GM21381 (cell line): ENCODE measurements around the gene DNAJB12.
"Not testable (repeated sequence)": the region's sequence is repeated elsewhere in the genome, so short reads cannot be mapped to it uniquely, and the experiment has no call there.

ENCODE experiments used
- ATAC-seq: cut with Tn5 transposase; IDR thresholded peaks from one replicate; pipeline ENCODE4 v1.9.1; 2021; ENCODE audit warnings: mild to moderate bottlenecking, moderate library complexity; ENCODE audit not compliant: unreplicated experiment

Gene DNAJB12

DNA sequence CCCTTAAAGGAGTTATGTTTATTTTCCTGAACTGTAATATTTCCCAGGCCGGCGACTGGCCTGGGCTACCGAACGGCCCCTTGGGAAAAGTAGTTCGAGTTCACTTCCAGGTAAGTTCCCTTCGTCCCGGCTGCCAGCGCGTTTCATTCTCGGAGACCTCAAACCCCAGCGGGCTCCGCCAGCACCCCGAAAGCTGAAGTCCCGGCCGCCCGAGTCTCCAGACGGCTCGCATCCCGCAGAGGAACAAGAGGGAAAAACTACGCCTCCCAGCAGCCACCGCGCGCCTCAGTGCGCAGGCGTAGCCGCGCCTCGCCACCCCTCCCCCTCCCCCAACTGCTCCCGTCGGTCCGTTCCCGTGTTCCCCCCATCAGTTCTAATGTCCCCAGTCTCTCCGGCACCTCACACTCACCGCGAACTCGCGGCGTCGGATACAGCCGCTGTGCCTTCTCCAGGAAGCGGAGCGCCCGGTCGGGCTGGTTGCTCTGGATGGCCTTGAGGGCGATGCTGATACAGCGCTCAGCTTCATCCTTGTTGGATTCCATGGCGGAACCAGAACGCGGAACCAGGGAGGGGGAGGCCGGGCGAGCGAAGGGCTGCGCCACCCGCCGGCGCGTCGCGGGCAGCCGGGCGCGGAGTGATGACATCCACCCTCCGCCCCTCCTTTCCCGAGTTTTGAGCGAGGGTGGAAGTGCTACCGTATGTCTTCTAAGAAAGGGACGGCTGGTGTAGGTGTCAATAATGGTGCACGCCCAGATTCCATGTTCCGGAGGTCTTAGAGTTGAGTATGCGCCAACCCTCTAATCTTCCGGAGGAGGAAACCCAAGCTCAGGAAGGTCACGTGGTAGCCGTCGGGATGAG lies at the start of gene DNAJB12:
DNAJB12 (minus strand) TSS at position 564 of the 858 bp plus-strand sequence; CDS start at position 542, 22 bp downstream.
- peak; percentile 74 for ATAC-seq

DNA sequence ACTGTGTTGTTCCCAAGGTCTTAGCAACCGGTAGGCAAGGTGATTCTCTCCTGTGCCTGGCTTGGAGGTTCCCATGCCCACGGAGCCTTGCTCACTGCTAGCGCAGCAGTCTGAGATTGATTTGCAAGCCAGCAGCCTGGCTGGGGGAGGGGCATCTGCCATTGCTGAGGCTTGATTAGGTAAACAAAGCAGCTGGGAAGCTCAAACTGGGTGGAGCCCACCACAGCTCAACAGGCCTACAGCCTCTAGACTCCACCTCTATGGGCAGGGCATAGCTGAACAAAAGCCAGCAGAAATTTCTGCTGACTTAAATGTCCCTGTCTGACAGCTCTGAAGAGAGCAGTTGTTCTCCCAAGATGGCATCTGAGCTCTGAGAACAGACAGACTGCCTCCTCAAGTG lies 40.9 kb upstream of the DNAJB12 start:
- ATAC-seq, result not testable (repeated sequence)

DNA sequence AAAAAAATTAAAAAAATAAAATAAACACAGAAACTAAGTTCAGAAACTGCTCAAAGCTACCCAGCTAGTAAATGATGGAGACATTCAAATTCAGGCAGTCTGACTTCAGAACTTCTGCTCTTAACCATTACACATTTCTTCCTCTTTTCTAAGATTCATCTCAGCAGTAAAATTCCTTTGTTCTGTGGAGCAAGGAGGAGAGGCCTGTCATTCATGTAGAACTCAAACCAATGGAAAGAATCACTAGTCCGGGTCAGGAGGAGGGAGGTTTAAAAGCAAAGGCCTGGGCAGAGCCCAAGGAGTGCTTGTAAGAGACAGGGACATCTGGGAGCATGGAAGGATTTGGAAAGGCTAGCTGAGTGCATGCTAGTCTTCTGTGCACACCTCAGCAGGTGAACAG lies 37.9 kb upstream of the DNAJB12 start:
- ATAC-seq, result no peak

DNA sequence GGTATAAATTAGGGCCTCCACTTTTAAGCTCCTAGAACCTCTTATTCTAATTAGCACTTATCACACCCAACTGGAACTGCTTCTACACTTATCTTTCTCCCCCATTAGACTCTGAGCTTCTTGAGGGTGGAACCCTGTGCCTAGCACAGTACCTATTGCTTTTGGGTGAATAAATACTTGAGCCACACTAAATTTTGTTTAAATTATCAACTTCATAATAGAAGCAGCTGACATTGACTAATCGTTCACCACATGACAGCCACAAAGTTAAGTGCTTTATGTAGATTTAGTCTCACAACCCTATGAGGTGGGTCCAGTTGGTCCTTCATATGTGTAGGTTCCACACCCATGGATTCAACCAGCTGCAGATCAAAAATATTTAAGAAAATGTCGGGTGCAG lies 36.0 kb upstream of the DNAJB12 start:
- ATAC-seq, result no peak

DNA sequence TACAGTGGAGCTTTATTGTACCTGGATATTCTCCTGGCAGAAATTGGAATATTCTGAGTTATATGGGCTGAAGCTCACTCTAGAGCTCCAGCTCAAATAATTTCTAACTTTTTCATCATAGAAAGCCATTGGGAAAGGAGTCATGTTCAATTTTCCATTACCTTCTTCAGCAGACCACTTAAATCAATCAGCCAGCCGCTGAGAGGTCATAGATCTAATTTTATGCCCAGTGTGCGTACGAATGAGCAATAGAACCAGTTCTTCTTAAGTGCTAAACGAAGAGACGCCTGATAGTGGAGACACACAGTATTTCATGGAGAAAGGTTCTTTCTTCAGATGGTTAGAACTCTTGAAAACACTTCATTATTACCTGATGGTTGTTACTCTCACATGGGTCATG lies 35.0 kb upstream of the DNAJB12 start:
- no peak for ATAC-seq

DNA sequence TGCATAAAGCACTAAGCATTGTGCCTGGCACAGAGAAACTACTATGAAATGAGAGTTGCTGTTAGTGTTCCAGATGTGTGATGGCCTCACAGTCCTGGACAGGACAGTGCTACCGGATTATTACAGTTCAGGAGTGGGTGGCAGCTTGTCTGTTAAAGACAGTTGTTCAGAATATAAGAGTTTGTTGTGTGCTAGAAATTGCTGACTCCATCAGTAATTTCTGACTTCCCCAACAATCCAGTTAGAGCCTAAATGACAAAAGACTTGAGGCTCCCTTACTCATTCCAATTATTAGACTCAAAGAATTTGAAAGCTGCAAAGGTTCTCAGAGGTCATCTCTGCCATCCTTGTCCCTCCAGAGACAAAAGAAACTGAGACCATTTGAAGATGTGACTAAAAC lies 34.3 kb upstream of the DNAJB12 start:
- no peak for ATAC-seq

DNA sequence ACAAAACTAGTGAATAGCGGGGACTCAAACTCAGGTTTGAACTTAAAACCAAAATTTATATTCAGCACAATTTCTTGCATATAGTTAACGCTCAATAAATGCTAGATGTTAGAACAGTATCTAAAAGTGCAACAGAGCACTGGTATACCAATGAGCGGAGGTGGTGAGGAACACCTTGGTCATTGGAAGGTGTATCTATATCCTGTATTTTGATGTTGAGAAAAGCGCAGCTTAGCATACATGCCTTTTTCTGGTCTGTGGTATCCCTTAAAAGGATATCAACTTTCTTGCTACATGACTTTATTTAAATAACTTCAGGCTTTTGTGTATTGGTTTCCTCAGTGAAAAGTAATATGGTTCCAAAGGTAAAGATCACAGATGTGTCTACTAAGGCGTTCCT lies 33.3 kb upstream of the DNAJB12 start:
- ATAC-seq, result no peak

DNA sequence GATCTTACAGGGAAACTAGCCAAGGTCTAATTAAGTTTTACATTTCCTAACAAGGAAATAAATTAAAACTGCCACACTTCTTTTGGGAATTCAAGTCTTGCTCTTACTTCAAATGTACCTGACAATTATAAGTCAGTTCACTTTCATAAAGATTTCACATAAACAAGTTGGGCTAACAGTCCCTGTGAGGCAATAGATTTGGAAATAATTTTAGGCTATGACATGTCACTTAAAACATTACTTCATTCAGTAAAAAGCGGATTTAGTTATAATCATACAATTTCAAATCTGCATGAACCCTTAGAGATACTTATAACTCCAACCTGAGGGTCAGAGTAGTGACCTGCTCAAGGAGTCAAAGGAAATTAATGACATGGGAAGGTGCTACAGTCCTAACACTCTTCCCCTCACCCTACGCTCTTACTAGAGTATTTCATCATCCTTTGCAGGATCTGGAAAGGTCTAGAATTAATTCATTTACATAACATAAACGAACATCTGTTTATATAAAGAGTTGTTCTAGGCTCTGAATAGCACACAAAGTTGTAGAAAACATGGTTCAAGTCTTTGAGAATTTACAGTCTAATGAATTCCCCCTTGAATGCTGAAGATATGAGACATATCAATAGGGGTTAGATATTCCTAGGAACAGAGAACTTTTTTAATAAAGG lies 32.3 kb upstream of the DNAJB12 start:
- ATAC-seq, result no peak

DNA sequence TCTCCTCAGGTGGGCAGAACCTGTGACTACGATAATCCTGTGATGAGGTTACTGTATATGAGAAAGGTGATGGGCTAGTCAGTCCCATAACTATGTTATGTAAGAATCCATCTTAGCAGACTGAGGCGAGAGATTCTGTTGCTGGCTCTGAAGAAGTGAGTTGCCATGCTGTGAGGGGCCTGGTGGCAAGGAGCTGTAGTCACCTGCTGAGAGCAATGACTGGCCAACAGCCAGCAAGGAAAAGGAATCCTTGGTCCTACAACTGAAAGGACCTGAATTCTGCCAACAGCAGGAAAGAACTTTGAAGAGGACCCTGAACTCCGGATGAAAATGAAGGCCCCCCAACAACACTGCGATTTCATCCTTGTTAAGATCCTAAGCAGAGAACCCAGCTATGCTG lies 31.0 kb upstream of the DNAJB12 start:
- no peak for ATAC-seq

DNA sequence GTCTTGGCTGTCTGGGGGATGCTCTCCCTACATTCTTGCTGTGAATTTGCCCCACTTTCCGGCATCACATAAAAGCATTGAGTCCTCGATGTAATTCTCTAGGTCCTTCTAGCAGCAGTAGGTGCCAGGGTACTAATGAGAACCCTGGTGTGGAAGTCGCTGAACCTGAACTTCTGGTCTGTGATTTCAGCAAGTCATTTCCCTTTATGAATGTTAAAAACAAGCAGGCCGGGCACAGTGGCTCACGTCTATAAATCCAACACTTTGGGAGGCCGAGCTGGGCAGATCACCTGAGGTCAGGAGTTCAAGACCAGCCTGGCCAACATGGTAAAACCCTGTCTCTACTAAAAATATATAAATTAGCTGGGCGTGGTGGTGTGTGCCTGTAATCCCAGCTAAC lies 30.3 kb upstream of the DNAJB12 start:
- not testable (repeated sequence) for ATAC-seq

DNA sequence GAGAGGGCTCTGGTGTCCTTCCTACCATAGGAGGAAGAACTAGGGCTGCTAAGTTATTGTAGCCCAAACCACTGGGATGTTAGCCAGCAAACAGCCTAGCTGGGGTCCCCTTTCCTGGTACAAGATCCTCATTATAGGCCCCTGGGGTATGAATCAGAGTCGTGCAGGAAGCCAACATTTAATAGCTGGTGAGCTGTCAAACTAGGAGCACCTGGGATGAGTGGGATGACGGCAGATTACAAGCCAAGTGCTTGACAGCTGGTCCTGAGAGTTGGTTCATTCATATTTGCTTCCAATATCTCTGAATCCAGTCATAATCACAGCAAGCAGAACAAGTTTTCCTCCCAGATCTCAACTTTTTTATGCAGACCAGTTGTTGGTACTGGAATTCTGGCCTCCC lies 25.1 kb upstream of the DNAJB12 start:
- no peak for ATAC-seq

DNA sequence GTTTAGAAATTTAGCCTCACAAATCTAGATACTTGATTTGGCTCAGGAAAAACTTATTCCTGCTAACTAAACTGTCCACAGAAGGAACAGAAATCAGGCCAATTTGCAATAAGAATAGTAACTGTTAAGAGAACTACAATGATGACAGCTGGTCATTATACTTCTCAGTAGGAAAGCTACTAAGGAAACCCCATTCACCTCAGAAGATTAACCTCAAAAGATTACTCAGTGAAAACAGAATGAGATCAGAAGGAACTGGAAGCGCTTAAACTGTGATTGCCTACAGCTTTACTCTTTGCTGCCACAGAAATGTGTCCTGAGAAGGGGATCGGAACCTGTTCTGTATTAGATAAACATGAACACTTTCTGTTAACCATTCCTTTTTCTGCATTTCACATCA lies 24.3 kb upstream of the DNAJB12 start:
- ATAC-seq, result no peak

DNA sequence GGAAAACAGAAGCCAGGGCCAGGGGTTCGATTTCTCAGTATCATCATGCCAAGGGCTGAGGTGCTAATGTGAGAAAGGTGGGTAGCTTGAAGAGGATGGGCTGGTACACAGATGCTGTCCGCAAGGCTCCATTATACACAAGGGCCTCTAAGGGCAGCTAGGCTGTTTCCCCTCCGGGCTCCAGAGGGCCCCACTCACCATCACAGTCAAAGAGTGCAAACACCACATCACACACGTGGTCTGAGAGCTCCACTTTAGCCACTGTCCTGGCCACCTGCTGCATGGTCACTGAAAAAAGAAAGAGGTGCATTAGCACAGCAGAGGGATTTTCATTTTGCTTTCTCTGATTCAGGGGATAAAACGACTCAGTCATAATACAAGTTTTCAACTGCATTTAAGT lies 20.9 kb upstream of the DNAJB12 start:
- ATAC-seq, result no peak

DNA sequence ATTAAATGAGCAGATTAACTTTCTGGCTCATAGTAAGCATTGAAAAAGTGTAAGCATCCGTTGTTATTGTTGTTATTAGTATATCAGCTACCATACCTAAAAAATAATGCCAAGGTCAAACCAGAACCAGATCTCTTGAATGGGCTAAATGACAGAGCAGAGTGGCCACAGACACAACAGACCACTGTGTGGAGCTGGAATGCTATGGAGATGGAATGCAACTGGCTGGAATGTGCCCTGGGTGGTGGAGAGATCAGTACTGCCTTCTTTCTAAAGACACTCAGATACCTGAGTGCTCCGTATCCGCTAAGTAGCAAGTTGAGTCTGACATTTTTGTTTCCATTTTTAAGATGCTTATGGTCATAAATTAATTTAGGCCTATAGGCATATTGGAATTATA lies 20.5 kb upstream of the DNAJB12 start:
- ATAC-seq, result no peak

DNA sequence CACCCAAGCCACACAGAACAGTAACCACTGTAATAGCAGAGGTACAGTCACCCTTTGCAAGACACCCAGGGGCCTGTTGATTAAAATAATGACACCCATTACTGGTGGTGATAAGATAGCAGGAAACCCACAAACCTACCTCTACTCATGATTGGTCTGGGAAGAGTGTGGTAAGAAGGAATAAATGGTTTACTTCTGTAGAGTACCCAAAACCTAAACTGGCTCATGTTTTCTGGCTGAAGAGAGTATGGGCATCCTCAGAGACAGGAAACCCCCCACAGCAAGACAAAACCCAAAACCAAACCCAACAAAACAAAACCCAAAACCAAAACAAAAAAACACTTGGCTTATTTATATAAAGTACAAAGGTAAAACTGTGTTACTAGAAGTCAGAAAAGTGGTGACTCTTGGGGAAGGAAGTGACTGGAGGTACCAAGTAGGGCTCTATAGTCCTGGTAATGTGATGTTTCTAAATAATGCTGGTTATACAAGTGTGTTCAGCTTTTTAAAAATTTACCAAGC lies 15.5 kb upstream of the DNAJB12 start:
- ATAC-seq, result no peak

DNA sequence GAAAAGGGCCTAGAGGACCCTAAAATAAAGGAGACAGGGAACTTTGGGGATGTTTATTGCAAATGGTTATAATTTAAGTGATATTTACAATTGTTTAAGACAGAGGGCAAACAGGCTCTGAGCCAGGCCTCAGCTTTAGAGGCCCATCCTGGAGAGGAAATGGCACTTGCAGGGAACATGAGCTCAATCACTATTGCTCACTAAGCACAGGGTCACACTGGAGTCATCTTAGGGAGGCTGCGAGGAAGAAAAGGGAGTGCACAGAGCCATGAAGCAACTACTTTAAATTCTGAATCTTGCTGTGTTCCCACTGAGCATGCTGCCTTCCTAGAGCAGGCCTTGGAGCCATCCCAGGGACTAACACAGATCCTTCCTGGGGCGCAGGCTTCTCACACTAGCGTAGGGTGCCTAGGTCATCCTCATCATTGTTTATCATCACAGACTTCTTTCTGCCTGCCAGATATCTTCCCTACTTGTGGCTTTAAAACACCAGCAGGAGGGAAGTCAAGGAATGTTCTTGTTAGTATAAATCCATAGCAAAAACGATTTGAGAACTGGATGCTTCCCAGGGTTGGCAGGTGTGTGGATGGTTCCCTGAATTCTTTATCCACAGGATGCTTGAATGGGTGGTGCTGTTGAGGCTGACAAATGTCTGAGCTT lies 12.7 kb upstream of the DNAJB12 start:
- no peak for ATAC-seq

DNA sequence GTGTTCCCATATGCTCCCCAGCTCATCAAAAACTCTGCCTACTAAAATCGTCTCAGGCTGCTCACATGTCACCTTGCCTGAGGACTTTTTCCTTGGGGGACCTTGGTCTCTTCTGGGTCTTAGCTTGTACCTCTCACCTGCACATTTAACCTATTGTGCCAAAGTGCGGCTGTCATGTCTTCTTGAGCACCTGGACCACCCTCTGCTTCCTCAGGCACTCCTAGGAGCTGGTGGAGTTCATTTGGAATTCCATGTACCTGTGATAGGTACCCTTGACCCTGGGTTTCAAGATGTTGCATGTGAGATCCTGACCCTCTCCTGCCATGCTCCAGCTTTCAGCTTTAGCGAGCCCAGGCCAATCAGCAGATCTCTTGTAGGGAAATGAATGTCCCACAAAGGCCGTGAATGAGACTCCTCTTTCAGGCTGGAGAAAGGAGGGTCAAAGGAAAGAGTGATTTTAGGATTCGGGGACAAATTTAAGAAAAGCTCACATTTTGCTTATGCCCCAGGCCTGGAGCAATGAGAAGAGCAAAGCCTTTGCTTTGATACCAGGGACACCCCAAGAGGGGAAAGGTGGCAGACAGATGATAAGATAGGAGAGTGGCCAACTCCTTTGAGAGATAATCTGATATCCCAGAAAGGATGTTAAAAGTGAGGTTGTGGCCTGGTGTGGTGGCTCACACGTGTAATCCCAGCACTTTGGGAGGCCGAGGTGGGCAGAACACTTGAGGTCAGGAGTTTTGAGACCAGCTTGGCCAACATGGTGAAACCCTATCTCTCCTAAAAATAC lies 10.6 kb upstream of the DNAJB12 start:
- no peak for ATAC-seq

DNA sequence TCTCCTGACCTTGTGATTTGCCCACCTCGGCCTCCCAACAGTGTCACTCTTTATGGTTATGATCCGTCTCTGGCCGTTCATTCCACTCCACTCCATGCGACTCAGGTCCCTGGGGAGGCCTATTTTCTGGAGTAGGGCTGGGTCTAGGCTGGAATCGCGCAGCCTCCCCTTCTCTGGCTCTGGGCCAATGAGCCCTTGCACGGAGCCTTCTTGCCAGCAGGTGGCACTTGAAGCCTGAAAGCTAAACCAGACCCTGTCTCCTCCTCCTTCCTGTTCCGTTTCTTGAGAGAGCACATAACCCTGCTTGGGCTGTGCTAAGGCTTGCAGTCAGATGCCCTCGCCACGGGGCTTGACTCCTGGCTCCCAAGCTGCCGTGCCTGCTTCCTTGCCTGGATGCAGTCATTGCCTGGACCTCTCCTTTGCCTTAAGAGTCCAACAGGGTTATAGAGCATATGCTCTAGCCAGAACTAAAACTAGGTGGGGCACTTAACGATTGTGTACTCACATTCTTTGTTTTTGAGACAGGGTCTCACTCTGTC lies 9.6 kb upstream of the DNAJB12 start:
- peak; percentile 79 for ATAC-seq

DNA sequence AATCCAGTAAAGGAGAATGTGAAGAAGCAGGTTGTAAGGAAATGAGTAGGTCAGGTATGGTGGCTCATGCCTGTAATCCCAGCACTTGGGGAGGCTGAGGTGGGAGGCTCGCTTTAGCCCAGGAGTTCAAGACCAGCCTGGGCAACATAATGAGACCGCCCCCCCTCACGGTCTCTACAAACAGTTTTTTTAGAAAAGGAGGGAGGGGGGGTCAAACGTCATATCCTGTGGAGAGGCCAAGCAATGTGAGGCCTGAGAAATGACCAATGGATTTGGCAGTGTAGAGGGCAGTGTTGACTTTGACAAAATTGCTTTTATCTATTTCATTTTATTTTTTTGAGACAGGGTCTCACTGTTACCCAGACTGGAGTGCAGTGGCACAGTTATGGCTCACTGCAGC lies 2.3 kb upstream of the DNAJB12 start:
- ATAC-seq, result no peak

DNA sequence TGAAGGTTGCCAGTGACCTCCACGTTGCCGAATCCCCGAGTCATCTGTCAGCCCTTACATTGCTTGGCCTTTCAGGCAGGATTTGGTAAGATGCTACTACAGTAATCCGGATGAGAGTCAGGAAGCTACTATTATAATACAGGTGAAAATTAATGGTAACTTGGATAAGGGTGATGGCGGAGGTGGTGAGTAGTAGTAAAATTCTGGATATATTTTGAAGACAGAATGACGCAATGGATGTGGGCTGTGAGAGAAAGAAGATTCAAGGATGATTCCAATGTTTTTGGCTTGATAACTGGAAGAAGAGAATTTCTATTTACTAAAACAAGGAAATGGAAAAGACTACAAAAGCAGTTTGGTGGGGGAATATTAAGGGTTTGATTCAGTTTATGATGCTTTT lies 1.4 kb upstream of the DNAJB12 start:
- no peak for ATAC-seq

DNA sequence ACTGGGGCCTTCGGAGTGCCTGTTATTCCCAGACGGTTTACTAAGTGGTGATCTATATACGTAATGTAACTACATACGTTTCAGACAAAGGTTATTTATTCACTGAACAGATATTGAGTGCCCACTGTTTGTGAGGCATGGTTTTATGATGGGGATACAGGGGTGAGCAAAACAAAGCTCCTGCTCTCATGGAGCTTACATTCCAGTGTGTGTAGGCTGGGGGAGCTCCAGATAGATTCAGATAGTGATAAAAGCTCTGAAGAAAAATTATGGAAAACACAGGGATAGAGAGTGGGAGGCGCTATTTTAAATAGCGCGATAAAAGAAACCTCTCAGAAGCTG lies 466 bp upstream of the DNAJB12 start:
- no peak for ATAC-seq
